LNCaP clone FGC (cell line): ENCODE data around the gene DSG2.

Source experiments
- DNase-seq: peaks from one replicate; pipeline ENCODE4 v3.0.0-alpha.2; 2011; ENCODE audit warnings: low read depth
- H3K4me3 ChIP-seq: 2 replicates; pipeline ENCODE4 v1.5.1; 2011; ENCODE audit warnings: mild to moderate bottlenecking, low read depth, low read length, control low read depth
- CTCF ChIP-seq: IDR thresholded peaks from 2 replicates; pipeline ENCODE4 v1.5.1; 2012; ENCODE audit warnings: mild to moderate bottlenecking; ENCODE audit not compliant: control insufficient read depth, insufficient read depth; ENCODE audit errors: extremely low read depth

Gene DSG2

GRCh38 chr18:31553800-31554199 lies 55.8 kb downstream of the DSG2 start:
- H3K4me3 ChIP-seq: no peak overlapping the region
- no peak for TF ChIP-seq CTCF
- no peak for DNase-seq

GRCh38 chr18:31554776-31555175 lies 56.8 kb downstream of the DSG2 start:
- H3K4me3 ChIP-seq: no peak overlapping the region
- TF ChIP-seq CTCF: no peak
- DNase-seq: no peak

- H3K4me3 ChIP-seq: no peak overlapping the region
- peak; percentile 83 for TF ChIP-seq CTCF
- DNase-seq: peak; percentile 50
These were observed 58.2 kb downstream of the DSG2 start for GRCh38 chr18:31555971-31556747.

GRCh38 chr18:31557446-31557845 lies 59.5 kb downstream of the DSG2 start:
- H3K4me3 ChIP-seq: no peak overlapping the region
- no peak for DNase-seq
- TF ChIP-seq CTCF: no peak

GRCh38 chr18:31558567-31558966 lies 60.6 kb downstream of the DSG2 start:
- DNase-seq: no peak
- H3K4me3 ChIP-seq: no peak overlapping the region
- TF ChIP-seq CTCF: no peak

GRCh38 chr18:31562726-31563125 lies 64.7 kb downstream of the DSG2 start:
- no peak overlapping the region for H3K4me3 ChIP-seq
- no peak for DNase-seq
- no peak for TF ChIP-seq CTCF

GRCh38 chr18:31563778-31564177 lies 65.8 kb downstream of the DSG2 start:
- DNase-seq: no peak
- no peak overlapping the region for H3K4me3 ChIP-seq
- peak; percentile 44 for TF ChIP-seq CTCF
